LoVo (cell line): ENCODE data around the gene NOD2.

Experiments used
- DNase-seq: peaks from one replicate; pipeline ENCODE4 v3.0.0-alpha.2; 2016; ENCODE audit warnings: low spot score

The NOD2 gene

GRCh38 chr16:50694206-50694605, 800 bp downstream of the NOD2 start:
- no peak for DNase-seq

DNA sequence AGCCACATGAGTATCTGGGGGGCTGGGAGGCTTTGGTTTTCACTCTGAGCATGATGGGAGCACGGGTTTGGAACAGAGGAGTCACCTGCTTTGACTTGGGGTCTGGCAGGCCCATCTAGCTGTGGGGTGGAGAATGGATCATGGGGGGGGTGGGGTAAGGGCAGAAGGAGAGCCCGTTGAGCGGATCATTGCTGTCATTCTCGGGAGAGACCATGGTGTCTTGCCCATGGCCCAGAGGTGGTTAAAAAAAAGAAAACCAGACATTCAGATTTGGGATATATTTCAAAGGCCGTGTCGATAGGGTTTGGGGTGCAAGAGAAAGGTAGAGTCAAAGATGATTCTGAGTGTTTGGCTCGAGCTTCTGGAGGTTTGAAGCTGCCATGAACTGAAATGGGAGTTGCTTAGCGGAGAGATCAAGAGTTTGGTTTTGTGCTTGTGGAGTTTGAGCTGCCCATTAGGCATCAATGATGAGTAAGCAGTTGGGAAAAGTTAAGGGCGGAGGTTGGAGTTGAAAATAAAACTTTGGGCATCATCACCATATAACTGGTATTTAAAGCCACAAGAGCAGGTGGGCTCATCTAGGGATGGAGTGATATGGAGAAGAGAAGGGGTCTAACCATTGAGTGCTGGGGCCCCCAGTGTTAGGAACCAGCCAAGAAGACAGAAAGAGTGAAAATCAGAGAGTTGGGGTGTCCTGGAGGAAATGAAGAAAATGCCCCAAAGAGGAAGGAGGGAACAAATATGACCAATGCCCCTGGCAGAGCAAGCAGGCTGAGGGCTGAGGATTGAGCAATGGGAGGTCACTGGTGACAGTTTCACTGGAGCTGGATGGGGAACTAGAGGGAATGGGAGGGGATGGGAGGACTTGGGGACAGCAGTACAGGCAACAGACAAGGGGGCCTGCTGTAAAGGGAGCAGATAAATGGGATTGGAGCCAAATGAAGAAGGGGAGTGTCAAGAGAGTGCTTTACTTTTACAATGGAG, 1.9 kb downstream of the NOD2 start:
- DNase-seq: no peak

GRCh38 chr16:50696126-50696525, 2.7 kb downstream of the NOD2 start:
- no peak for DNase-seq

- DNase-seq: peak; percentile 77
Observed at GRCh38 chr16:50696575-50697420, 3.4 kb downstream of the NOD2 start.

DNA sequence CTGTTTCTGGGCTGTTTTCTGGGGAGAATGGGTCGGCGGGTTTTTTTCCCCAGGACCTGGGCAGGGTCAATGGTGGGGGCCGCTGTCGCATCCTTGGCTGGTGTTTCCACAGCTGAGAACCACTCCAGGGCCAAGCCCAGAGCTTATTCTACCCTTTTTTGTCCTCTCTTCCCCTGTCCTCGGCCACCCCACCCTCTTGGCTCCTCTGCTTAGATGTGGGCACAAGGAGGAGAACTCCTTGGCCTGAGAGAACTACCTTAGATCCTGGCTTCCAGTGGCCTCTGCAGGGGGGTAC, 4.0 kb downstream of the NOD2 start:
- DNase-seq: no peak

- no peak for DNase-seq
Observed at GRCh38 chr16:50697881-50698767, 4.7 kb downstream of the NOD2 start.

DNA sequence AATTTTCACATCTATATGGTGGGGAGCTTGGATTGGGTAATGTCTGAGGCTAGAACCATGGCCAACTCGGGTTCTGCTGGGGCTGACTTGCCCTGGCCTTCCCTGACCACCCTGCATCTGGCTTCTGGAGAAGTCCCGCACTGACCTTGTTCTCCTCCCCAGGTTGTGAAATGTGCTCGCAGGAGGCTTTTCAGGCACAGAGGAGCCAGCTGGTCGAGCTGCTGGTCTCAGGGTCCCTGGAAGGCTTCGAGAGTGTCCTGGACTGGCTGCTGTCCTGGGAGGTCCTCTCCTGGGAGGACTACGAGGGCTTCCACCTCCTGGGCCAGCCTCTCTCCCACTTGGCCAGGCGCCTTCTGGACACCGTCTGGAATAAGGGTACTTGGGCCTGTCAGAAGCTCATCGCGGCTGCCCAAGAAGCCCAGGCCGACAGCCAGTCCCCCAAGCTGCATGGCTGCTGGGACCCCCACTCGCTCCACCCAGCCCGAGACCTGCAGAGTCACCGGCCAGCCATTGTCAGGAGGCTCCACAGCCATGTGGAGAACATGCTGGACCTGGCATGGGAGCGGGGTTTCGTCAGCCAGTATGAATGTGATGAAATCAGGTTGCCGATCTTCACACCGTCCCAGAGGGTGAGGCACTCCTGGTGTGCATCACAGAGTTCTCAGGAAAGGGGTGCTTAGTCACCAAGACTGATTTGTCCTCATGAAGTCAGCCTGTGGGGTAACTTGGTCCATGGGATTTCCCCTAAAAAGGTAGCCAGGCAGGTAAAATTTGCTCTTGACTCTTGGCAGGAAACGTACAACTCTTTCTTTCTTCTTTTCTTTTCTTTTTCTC, 6.1 kb downstream of the NOD2 start:
- no peak for DNase-seq

DNA sequence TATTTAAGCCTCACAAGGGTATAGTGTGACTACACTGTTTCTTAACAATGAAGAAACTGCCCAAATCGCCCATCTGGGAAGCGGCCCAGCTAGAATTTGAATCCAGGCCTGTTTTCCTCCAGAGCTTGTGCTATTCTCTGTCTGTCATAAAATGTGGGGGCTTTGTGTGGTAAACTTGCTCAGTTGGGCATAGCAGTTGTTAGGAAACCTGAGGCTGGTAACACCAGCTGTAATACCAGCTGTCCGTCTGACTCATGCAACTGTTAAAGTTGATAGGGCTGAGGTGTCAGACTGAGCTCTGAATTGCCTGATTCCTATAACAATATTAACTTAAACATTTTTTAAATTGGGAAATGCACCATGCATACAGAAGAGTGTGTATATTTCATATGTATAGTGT, 9.3 kb downstream of the NOD2 start:
- no peak for DNase-seq

- no peak for DNase-seq
Observed at GRCh38 chr16:50704245-50704644, 10.8 kb downstream of the NOD2 start.

- DNase-seq: no peak
Observed at GRCh38 chr16:50705436-50706110, 12.2 kb downstream of the NOD2 start.

DNA sequence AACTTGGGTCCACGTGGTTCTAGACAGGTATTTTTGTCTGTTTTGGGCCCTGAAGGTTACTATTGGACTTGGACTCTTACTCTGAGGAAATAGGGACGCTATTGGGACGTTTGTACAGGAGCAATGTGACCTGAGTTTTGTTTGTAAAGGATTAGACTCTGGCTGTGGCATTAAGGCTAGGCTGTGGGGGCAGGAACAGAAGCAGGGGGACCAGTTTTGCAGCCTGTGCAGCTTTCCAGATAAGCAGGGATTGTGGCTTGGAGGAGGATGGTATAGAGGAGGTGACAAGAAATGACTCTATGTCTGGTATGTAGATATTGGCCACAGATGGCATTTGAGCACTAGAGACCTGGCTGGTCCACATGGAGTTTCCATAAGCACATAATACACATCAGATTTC, 12.8 kb downstream of the NOD2 start:
- no peak for DNase-seq

DNA sequence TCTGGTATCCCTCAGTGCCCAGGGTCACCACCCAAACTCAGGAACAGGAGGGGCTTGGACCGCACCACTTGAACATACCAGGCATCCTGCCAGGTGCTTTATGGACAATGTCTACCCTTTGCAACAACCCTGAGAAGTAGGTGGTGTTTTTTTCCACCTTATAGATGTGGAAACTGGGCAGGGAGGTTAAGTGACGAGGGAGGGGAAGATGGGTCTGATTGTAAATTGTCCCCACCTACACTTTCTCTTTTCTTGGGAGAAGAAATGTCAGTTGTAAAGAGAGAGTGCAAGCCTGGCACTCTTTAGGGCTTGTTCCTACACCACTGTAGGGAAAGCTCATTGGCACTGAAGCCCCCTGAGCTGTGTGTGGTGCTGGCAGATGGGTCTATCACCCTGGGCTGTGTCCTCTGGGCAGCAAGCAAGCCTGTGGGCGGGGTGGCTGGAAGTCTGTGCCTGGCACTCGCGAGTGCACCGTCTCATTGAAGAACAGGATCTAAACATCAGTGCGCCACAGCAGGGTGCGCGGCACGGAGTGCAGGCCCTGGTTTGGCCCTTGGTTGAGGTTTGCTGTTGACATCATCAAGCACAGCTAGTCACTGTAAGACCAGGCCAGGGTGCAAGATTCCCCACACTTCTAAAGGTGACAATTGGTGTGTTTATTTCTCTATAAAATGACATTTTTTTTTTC, 15.1 kb downstream of the NOD2 start:
- DNase-seq: no peak

DNA sequence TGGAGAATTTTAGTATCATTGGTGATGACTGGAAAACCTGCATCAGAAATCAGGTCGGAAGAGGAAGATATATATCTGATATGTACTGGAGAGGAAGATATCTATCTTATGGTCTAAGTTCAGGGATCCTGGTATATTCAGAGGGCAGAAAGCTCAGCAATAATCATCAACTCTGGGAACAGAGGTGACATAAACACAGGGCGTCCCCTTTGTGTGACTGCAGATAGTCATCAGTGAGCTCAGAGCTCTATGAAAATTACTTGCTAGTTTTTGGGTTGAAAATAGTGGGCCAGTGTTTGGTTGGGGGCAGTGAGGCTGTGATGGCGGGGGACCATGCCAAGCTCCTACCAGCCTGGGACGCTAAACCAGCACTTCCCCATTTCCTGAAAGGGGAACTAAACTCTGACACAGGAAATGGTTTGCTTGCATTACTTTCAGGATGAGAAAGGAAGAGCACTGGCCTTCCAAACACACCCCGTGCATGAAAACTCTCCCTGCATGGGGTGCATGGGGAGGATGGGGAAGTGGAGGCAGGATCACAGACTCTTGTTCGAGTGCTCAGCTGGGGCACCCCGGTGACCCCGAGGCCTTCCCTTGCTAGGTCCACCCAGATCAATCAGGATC, 15.8 kb downstream of the NOD2 start:
- DNase-seq: no peak

GRCh38 chr16:50709980-50710379, 16.6 kb downstream of the NOD2 start:
- no peak for DNase-seq

DNA sequence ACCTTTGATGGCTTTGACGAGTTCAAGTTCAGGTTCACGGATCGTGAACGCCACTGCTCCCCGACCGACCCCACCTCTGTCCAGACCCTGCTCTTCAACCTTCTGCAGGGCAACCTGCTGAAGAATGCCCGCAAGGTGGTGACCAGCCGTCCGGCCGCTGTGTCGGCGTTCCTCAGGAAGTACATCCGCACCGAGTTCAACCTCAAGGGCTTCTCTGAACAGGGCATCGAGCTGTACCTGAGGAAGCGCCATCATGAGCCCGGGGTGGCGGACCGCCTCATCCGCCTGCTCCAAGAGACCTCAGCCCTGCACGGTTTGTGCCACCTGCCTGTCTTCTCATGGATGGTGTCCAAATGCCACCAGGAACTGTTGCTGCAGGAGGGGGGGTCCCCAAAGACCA, 17.6 kb downstream of the NOD2 start:
- no peak for DNase-seq

DNA sequence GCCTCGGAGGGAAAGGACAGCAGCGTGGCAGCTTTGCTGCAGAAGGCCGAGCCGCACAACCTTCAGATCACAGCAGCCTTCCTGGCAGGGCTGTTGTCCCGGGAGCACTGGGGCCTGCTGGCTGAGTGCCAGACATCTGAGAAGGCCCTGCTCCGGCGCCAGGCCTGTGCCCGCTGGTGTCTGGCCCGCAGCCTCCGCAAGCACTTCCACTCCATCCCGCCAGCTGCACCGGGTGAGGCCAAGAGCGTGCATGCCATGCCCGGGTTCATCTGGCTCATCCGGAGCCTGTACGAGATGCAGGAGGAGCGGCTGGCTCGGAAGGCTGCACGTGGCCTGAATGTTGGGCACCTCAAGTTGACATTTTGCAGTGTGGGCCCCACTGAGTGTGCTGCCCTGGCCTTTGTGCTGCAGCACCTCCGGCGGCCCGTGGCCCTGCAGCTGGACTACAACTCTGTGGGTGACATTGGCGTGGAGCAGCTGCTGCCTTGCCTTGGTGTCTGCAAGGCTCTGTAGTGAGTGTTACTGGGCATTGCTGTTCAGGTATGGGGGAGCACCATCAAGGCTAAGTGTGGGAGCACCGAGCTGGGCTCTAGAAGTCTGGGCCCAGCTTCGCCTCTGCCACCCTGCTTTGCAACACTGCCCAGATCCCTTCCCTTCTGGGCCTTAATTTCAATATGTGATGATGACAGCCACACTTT, 18.6 kb downstream of the NOD2 start:
- no peak for DNase-seq

DNA sequence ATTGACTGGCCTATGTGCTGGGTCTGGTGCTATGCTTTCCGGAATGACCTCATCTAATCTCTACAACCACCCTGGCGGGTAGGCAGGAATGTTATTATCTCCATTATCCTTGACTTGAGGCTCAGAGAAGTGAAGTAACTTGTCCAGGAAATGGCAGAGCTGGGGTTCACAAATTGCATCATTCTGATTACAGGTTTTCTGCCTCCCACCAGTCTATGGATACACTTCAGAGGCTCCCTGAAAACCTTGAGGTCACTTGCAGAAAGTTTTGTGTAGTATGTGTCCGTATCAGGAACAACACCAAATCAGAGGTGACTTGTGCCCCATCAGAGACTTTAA, 19.1 kb downstream of the NOD2 start:
- no peak for DNase-seq

- no peak for DNase-seq
Observed at GRCh38 chr16:50712956-50713355, 19.6 kb downstream of the NOD2 start.

- no peak for DNase-seq
Observed at GRCh38 chr16:50717091-50717490, 23.7 kb downstream of the NOD2 start.
